Stimulated activated naive CD8-positive, alpha-beta T cell treated with anti-CD3 and anti-CD28 coated beads, Interleukin-15, Interleukin-2, amounts not matched to agents 100 ng/mL and 50 ng/mL, for 24 hours (primary cell): ENCODE measurements around the gene URB1.
"Not testable (repeated sequence)": the region's sequence is repeated elsewhere in the genome, so short reads cannot be mapped to it uniquely, and the experiment has no call there.

Source experiments
- H3K27ac Mint-ChIP-seq: one replicate; pipeline ENCODE4 v1.8.0; 2021; ENCODE audit warnings: mild to moderate bottlenecking, mixed read lengths
- H3K27me3 Mint-ChIP-seq: one replicate; pipeline ENCODE4 v1.8.0; 2021; ENCODE audit warnings: mixed read lengths
- H3K36me3 Mint-ChIP-seq: one replicate; pipeline ENCODE4 v1.8.0; 2021; ENCODE audit warnings: low read depth, mixed read lengths
- H3K4me1 Mint-ChIP-seq: one replicate; pipeline ENCODE4 v1.8.0; 2021; ENCODE audit warnings: low read depth, mixed read lengths
- H3K4me3 Mint-ChIP-seq: one replicate; pipeline ENCODE4 v1.8.0; 2021; ENCODE audit warnings: mild to moderate bottlenecking, mixed read lengths
- H3K9me3 Mint-ChIP-seq: one replicate; pipeline ENCODE4 v1.8.0; 2021; ENCODE audit warnings: mixed read lengths

URB1 gene

GRCh38 chr21:32316361-32317215 lies 76.2 kb downstream of the URB1 start:
- Mint-ChIP-seq H3K4me1 (peaks cover 6% of the 10 kb centered on the region), H3K36me3 (peaks cover 84% of the 10 kb centered on the region), H3K4me3 (no peak overlapping the region), H3K9me3 (no peaks in the 10 kb centered on the region), H3K27ac (no peak overlapping the region), H3K27me3 (no peaks in the 10 kb centered on the region)

- no peak overlapping the region for H3K4me3 Mint-ChIP-seq
- no peaks in the 10 kb centered on the region for H3K27me3 Mint-ChIP-seq
- H3K27ac Mint-ChIP-seq = no peak overlapping the region
- H3K36me3 Mint-ChIP-seq = peaks cover 84% of the 10 kb centered on the region
- H3K9me3 Mint-ChIP-seq = no peaks in the 10 kb centered on the region
- H3K4me1 Mint-ChIP-seq = peaks cover 14% of the 10 kb centered on the region
Measured at GRCh38 chr21:32315511-32316281, 77.1 kb downstream of the URB1 start.

GRCh38 chr21:32314806-32315205 lies 78.0 kb downstream of the URB1 start:
- no peak overlapping the region for H3K4me3 Mint-ChIP-seq
- H3K9me3 Mint-ChIP-seq = no peaks in the 10 kb centered on the region
- no peak overlapping the region for H3K27ac Mint-ChIP-seq
- peaks cover 75% of the 10 kb centered on the region for H3K36me3 Mint-ChIP-seq
- no peaks in the 10 kb centered on the region for H3K27me3 Mint-ChIP-seq
- peaks cover 14% of the 10 kb centered on the region for H3K4me1 Mint-ChIP-seq

GRCh38 chr21:32312976-32313375 lies 79.8 kb downstream of the URB1 start:
- Mint-ChIP-seq H3K36me3 (peaks cover 65% of the 10 kb centered on the region), H3K27ac (no peak overlapping the region), H3K27me3 (no peaks in the 10 kb centered on the region), H3K4me3 (no peak overlapping the region), H3K4me1 (peaks cover 14% of the 10 kb centered on the region), H3K9me3 (no peaks in the 10 kb centered on the region)

GRCh38 chr21:32312326-32312725 lies 80.5 kb downstream of the URB1 start:
- Mint-ChIP-seq H3K27me3 (no peaks in the 10 kb centered on the region), H3K36me3 (peaks cover 61% of the 10 kb centered on the region), H3K27ac (no peak overlapping the region), H3K9me3 (no peaks in the 10 kb centered on the region), H3K4me3 (no peak overlapping the region), H3K4me1 (peaks cover 14% of the 10 kb centered on the region)

- peaks cover 61% of the 10 kb centered on the region for H3K36me3 Mint-ChIP-seq
- H3K4me3 Mint-ChIP-seq = no peak overlapping the region
- H3K27ac Mint-ChIP-seq = peak overlapping the region; percentile 61
- H3K9me3 Mint-ChIP-seq = no peaks in the 10 kb centered on the region
- H3K27me3 Mint-ChIP-seq = no peaks in the 10 kb centered on the region
- H3K4me1 Mint-ChIP-seq = peaks cover 14% of the 10 kb centered on the region
Measured at GRCh38 chr21:32311621-32312020, 81.2 kb downstream of the URB1 start.

GRCh38 chr21:32310976-32311375 lies 81.8 kb downstream of the URB1 start:
- H3K27me3 Mint-ChIP-seq, H3K4me3 Mint-ChIP-seq, H3K9me3 Mint-ChIP-seq: not testable (repeated sequence)
- Mint-ChIP-seq H3K36me3 (peaks cover 63% of the 10 kb centered on the region), H3K4me1 (peaks cover 14% of the 10 kb centered on the region), H3K27ac (peak overlapping the region; percentile 68)

- Mint-ChIP-seq H3K27me3 (no peaks in the 10 kb centered on the region), H3K9me3 (no peaks in the 10 kb centered on the region), H3K4me3 (no peak overlapping the region), H3K27ac (no peak overlapping the region), H3K36me3 (peaks cover 57% of the 10 kb centered on the region), H3K4me1 (peaks cover 14% of the 10 kb centered on the region)
Measured at GRCh38 chr21:32309906-32310460, 82.8 kb downstream of the URB1 start.

- H3K4me1 Mint-ChIP-seq = peaks cover 14% of the 10 kb centered on the region
- H3K27ac Mint-ChIP-seq = no peak overlapping the region
- H3K27me3 Mint-ChIP-seq = no peaks in the 10 kb centered on the region
- H3K4me3 Mint-ChIP-seq = no peak overlapping the region
- peaks cover 49% of the 10 kb centered on the region for H3K36me3 Mint-ChIP-seq
- H3K9me3 Mint-ChIP-seq = no peaks in the 10 kb centered on the region
Measured at GRCh38 chr21:32308696-32309095, 84.1 kb downstream of the URB1 start.

- H3K36me3 Mint-ChIP-seq = peaks cover 45% of the 10 kb centered on the region
- peaks cover 14% of the 10 kb centered on the region for H3K4me1 Mint-ChIP-seq
- H3K27me3 Mint-ChIP-seq = no peaks in the 10 kb centered on the region
- H3K27ac Mint-ChIP-seq = no peak overlapping the region
- no peak overlapping the region for H3K4me3 Mint-ChIP-seq
- H3K9me3 Mint-ChIP-seq = no peaks in the 10 kb centered on the region
Measured at GRCh38 chr21:32307706-32308105, 85.1 kb downstream of the URB1 start.

- no peak overlapping the region for H3K4me3 Mint-ChIP-seq
- no peaks in the 10 kb centered on the region for H3K27me3 Mint-ChIP-seq
- H3K27ac Mint-ChIP-seq = no peak overlapping the region
Measured at GRCh38 chr21:32306021-32306780, 86.6 kb downstream of the URB1 start.

GRCh38 chr21:32304998-32305397 lies 87.8 kb downstream of the URB1 start:
- Mint-ChIP-seq H3K36me3 (peaks cover 41% of the 10 kb centered on the region), H3K4me1 (no peaks in the 10 kb centered on the region), H3K9me3 (no peaks in the 10 kb centered on the region), H3K27me3 (no peaks in the 10 kb centered on the region), H3K4me3 (no peak overlapping the region), H3K27ac (no peak overlapping the region)

More at GRCh38 chr21:32306021-32306780, 86.6 kb downstream of the URB1 start:
- Mint-ChIP-seq H3K36me3 (peaks cover 37% of the 10 kb centered on the region), H3K4me1 (peaks cover 5% of the 10 kb centered on the region), H3K9me3 (no peaks in the 10 kb centered on the region)

- no peak overlapping the region for H3K27ac Mint-ChIP-seq
- no peaks in the 10 kb centered on the region for H3K27me3 Mint-ChIP-seq
- peaks cover 41% of the 10 kb centered on the region for H3K36me3 Mint-ChIP-seq
- H3K9me3 Mint-ChIP-seq = no peaks in the 10 kb centered on the region
- H3K4me1 Mint-ChIP-seq = no peaks in the 10 kb centered on the region
- no peak overlapping the region for H3K4me3 Mint-ChIP-seq
Measured at GRCh38 chr21:32303385-32303784, 89.4 kb downstream of the URB1 start.

- H3K4me3 Mint-ChIP-seq = no peak overlapping the region
- H3K27ac Mint-ChIP-seq = no peak overlapping the region
- H3K4me1 Mint-ChIP-seq = no peaks in the 10 kb centered on the region
- peaks cover 38% of the 10 kb centered on the region for H3K36me3 Mint-ChIP-seq
- H3K9me3 Mint-ChIP-seq = no peaks in the 10 kb centered on the region
- no peaks in the 10 kb centered on the region for H3K27me3 Mint-ChIP-seq
Measured at GRCh38 chr21:32302560-32302959, 90.3 kb downstream of the URB1 start.
